A549 treated with dexamethasone at 1 μM for 4 hours (cell line): ENCODE measurements around the gene PPM1N. TPM values are rescaled to one million over a fixed set of nuclear protein-coding genes. Genes with fewer than 3 reads are reported as not detected.

Source experiments
- total RNA-seq: library from RNA; stranded (reverse); fragments of 200-300 nt; extraction: Qiagen RNA extraction; gene quantifications from 5 replicates; pipeline ENCODE4 v1.2.3, GENCODE V29; 2022

PPM1N gene
- 6.0 to 7.2 TPM (median 6.8 TPM) in 5 replicates for total RNA-seq

GRCh38 chr19:45498411-45499195, at the start of gene PPM1N:
TSS of gene PPM1N (plus strand) at chr19:45498443. CDS start at chr19:45498473, 30 bp downstream.

GRCh38 chr19:45467456-45468158, 30.6 kb upstream of the PPM1N start, which contains the start of gene FOSB:
TSS of gene FOSB (plus strand) at chr19:45467996. CDS start at chr19:45468587, 591 bp downstream.

GRCh38 chr19:45506989-45507871, 9.0 kb downstream of the PPM1N start, which contains the start of gene VASP:
TSS of gene VASP (plus strand) at chr19:45507479. CDS start at chr19:45507772, 293 bp downstream.

Other genes with a start within 250 kb of the PPM1N start
- gene MARK4, start 247.2 kb upstream of the PPM1N start, total RNA-seq: 8.6 to 11.7 TPM (median 9.8 TPM) in 5 replicates
- 0.08 to 0.09 TPM in 2 of 5 replicates, not detected in the others for gene CKM, start 175.6 kb upstream of the PPM1N start, total RNA-seq
- 0.62 to 1.3 TPM (median 1.1 TPM) in 5 replicates for gene KLC3, start 157.7 kb upstream of the PPM1N start, total RNA-seq
- gene ERCC2, start 127.9 kb upstream of the PPM1N start, total RNA-seq: 9.5 to 13.9 TPM (median 12.7 TPM) in 5 replicates
- 32.4 to 52.2 TPM (median 43.0 TPM) in 5 replicates for gene PPP1R13L, start 93.4 kb upstream of the PPM1N start, total RNA-seq
- gene POLR1G, start 91.8 kb upstream of the PPM1N start, total RNA-seq: 41.3 to 57.6 TPM (median 55.5 TPM) in 5 replicates
- 149 to 178 TPM (median 171 TPM) in 5 replicates for gene ERCC1, start 74.5 kb upstream of the PPM1N start, total RNA-seq
- 8.6 to 13.4 TPM (median 11.1 TPM) in 5 replicates for gene FOSB, start 30.4 kb upstream of the PPM1N start, total RNA-seq
- 10.8 to 17.9 TPM (median 13.1 TPM) in 5 replicates for gene RTN2, start 1.4 kb upstream of the PPM1N start, total RNA-seq
- gene VASP, start 9.0 kb downstream of the PPM1N start, total RNA-seq: 226 to 268 TPM (median 254 TPM) in 5 replicates
- 11.7 to 21.3 TPM (median 20.2 TPM) in 5 replicates for gene OPA3, start 86.4 kb downstream of the PPM1N start, total RNA-seq
- 0.25 to 0.58 TPM (median 0.36 TPM) in 5 replicates for gene GPR4, start 103.8 kb downstream of the PPM1N start, total RNA-seq
- 19.7 to 25.5 TPM (median 24.2 TPM) in 5 replicates for gene EML2, start 141.0 kb downstream of the PPM1N start, total RNA-seq
- gene GIPR, start 169.8 kb downstream of the PPM1N start, total RNA-seq: 1.4 to 4.1 TPM (median 2.4 TPM) in 5 replicates
- gene SNRPD2, start 193.5 kb downstream of the PPM1N start, total RNA-seq: 660 to 1,062 TPM (median 681 TPM) in 5 replicates
- 7.4 to 8.9 TPM (median 8.4 TPM) in 5 replicates for gene QPCTL, start 194.2 kb downstream of the PPM1N start, total RNA-seq
- 7.0 to 12.9 TPM (median 10.9 TPM) in 5 replicates for gene FBXO46, start 232.5 kb downstream of the PPM1N start, total RNA-seq
- gene MEIOSIN, start 235.0 kb downstream of the PPM1N start, total RNA-seq: 0.02 to 0.09 TPM (median 0.05 TPM) in 5 replicates